Neural cell (in vitro differentiated cells): ENCODE measurements around the gene ARMC2. TPM values are rescaled to one million over a fixed set of nuclear protein-coding genes. Genes with fewer than 3 reads are reported as not detected.

Source experiments
- H2AFZ ChIP-seq: fragments of 200-600, 300-800 bp; sonication (generic), shearing (Covaris generic); 2 replicates; pipeline ENCODE4 v1.6.0; 2014; ENCODE audit warnings: low read depth, mild to moderate bottlenecking, antibody characterized with exemption, low read length, moderate library complexity
- H3F3A ChIP-seq: fragments of 200-600 bp; shearing (Covaris generic); 2 replicates; pipeline ENCODE4 v1.6.1; 2016; ENCODE audit warnings: mild to moderate bottlenecking, moderate library complexity, mixed read lengths, antibody characterized with exemption, low read length; ENCODE audit not compliant: insufficient read depth, poor library complexity, severe bottlenecking
- H3K27ac ChIP-seq: fragments of 200-600, 300-800 bp; sonication (generic), shearing (Covaris generic); 2 replicates; pipeline ENCODE4 v1.5.1; 2014; ENCODE audit warnings: mild to moderate bottlenecking, low read length, moderate library complexity
- H3K27me3 ChIP-seq: fragments of 300-800, 200-600 bp; sonication (generic), shearing (Covaris generic); 2 replicates; pipeline ENCODE4 v1.6.0; 2014; ENCODE audit warnings: mild to moderate bottlenecking, low read depth, low read length, moderate library complexity; ENCODE audit not compliant: insufficient read depth
- H3K36me3 ChIP-seq: fragments of 300-800, 200-600 bp; sonication (generic), shearing (Covaris generic); 2 replicates; pipeline ENCODE4 v1.5.1; 2014; ENCODE audit warnings: mild to moderate bottlenecking, antibody characterized with exemption, low read length, moderate library complexity; ENCODE audit not compliant: insufficient read depth
- H3K4me2 ChIP-seq: fragments of 300-800, 200-600 bp; sonication (generic), shearing (Covaris generic); 2 replicates; pipeline ENCODE4 v1.6.0; 2014; ENCODE audit warnings: mild to moderate bottlenecking, low read length
- H3K4me3 ChIP-seq: fragments of 300-800, 200-600 bp; sonication (generic), shearing (Covaris generic); 2 replicates; pipeline ENCODE4 v1.5.1; 2014; ENCODE audit warnings: mild to moderate bottlenecking, low read length, moderate library complexity
- H3K79me2 ChIP-seq: fragments of 200-600 bp; shearing (Covaris generic); replicated peaks from 2 replicates; pipeline ENCODE4 v1.6.0; 2014; ENCODE audit warnings: mild to moderate bottlenecking, low read length, moderate library complexity; ENCODE audit not compliant: insufficient read depth
- H3K9ac ChIP-seq: fragments of 300-800, 200-600 bp; sonication (generic), shearing (Covaris generic); 2 replicates; pipeline ENCODE4 v1.6.1; 2016; ENCODE audit warnings: mild to moderate bottlenecking, low read length, mixed read lengths
- H3K9me2 ChIP-seq: fragments of 200-600 bp; shearing (Covaris generic); 2 replicates; pipeline ENCODE4 v1.6.1; 2016; ENCODE audit warnings: mild to moderate bottlenecking, low read length, mixed read lengths; ENCODE audit not compliant: insufficient read depth
- H3K9me3 ChIP-seq: fragments of 200-600, 300-800 bp; sonication (generic), shearing (Covaris generic); 2 replicates; pipeline ENCODE4 v1.6.1; 2016; ENCODE audit warnings: mild to moderate bottlenecking, mixed run types, low read length, moderate library complexity, mixed read lengths
- H4K20me1 ChIP-seq: fragments of 200-600 bp; shearing (Covaris generic); 2 replicates; pipeline ENCODE4 v1.6.1; 2016; ENCODE audit warnings: mild to moderate bottlenecking, mixed run types; ENCODE audit not compliant: insufficient read depth
- EP300 ChIP-seq: fragments of 450-650 bp; conservative IDR thresholded peaks from 2 replicates; pipeline ENCODE4 v1.6.1; 2014; ENCODE audit warnings: antibody characterized with exemption, mild to moderate bottlenecking, moderate library complexity; ENCODE audit not compliant: poor library complexity, severe bottlenecking
- EZH2 ChIP-seq: fragments of 200-600, 300-800 bp; shearing (Covaris generic), sonication (generic); IDR thresholded peaks from 2 replicates; pipeline ENCODE4 v1.6.1; 2014; ENCODE audit warnings: antibody characterized with exemption, low read length, borderline replicate concordance, mild to moderate bottlenecking; ENCODE audit not compliant: insufficient read depth, poor library complexity, severe bottlenecking
- MXI1 ChIP-seq: fragments of 450-650 bp; conservative IDR thresholded peaks from 2 replicates; pipeline ENCODE4 v1.6.1; 2014; ENCODE audit warnings: antibody characterized with exemption, mild to moderate bottlenecking; ENCODE audit not compliant: poor library complexity, severe bottlenecking
- POLR2AphosphoS5 ChIP-seq: IDR thresholded peaks from 2 replicates; pipeline ENCODE4 v1.6.1; 2012
- RAD21 ChIP-seq: fragments of 450-650 bp; conservative IDR thresholded peaks from 2 replicates; pipeline ENCODE4 v1.6.1; 2014; ENCODE audit warnings: antibody characterized with exemption, mild to moderate bottlenecking, moderate library complexity
- SMC3 ChIP-seq: fragments of 450-650 bp; conservative IDR thresholded peaks from 2 replicates; pipeline ENCODE4 v1.6.1; 2014; ENCODE audit warnings: antibody characterized with exemption, mild to moderate bottlenecking, moderate library complexity; ENCODE audit not compliant: poor library complexity
- TAF1 ChIP-seq: IDR thresholded peaks from 2 replicates; pipeline ENCODE4 v1.6.1; 2012; ENCODE audit warnings: low read depth
- polyA plus RNA-seq: library from polyadenylated mRNA; depleted of rRNA; stranded (reverse); fragments of >200 nt; gene quantifications from 2 replicates; pipeline ENCODE4 v1.2.3, GENCODE V29; 2014
- TF ChIP-seq, protein P1 (sequence below): IDR thresholded peaks from 2 replicates; pipeline ENCODE4 v1.6.1; 2012; ENCODE audit warnings: borderline replicate concordance
- TF ChIP-seq, protein P2 (sequence below): fragments of 450-650 bp; IDR thresholded peaks from 2 replicates; pipeline ENCODE4 v1.5.1; 2014; ENCODE audit warnings: antibody characterized with exemption, mild to moderate bottlenecking, moderate library complexity; ENCODE audit not compliant: poor library complexity, severe bottlenecking

ARMC2 gene
- polyA plus RNA-seq, 1 donor from 2014 or later = 18.6 TPM

DNA sequence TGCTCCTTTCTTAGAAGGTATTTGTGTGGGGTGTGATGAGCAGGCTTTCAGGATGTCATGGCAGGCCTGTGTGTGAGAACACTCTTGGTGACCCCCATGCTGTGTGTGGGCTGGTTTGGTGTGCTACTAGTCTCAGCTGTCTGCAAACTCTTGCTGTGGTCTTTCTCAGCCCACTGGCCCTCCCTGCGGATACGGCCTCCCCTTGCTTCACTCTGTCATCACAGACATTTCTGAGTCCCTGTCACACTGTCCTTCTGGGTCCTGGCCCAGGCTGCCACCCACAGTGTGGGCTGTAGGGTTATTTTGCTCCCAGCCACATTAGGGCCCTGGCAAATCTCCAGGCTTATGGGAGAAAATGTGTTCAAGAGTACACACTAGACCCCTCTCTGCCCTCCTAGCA lies 39.0 kb upstream of the ARMC2 start:
- no peak overlapping the region for H3K27ac ChIP-seq
- no peak overlapping the region for H3K4me3 ChIP-seq
- H3F3A ChIP-seq = no peaks in the 10 kb centered on the region
- H3K4me2 ChIP-seq = no peak overlapping the region
- H3K36me3 ChIP-seq = no peaks in the 10 kb centered on the region
- TF ChIP-seq EZH2 (no peak), MXI1 (no peak), EP300 (no peak), TAF1 (no peak), SMC3 (no peak), POLR2AphosphoS5 (no peak), RAD21 (no peak)
- TF ChIP-seq, protein P1, sequence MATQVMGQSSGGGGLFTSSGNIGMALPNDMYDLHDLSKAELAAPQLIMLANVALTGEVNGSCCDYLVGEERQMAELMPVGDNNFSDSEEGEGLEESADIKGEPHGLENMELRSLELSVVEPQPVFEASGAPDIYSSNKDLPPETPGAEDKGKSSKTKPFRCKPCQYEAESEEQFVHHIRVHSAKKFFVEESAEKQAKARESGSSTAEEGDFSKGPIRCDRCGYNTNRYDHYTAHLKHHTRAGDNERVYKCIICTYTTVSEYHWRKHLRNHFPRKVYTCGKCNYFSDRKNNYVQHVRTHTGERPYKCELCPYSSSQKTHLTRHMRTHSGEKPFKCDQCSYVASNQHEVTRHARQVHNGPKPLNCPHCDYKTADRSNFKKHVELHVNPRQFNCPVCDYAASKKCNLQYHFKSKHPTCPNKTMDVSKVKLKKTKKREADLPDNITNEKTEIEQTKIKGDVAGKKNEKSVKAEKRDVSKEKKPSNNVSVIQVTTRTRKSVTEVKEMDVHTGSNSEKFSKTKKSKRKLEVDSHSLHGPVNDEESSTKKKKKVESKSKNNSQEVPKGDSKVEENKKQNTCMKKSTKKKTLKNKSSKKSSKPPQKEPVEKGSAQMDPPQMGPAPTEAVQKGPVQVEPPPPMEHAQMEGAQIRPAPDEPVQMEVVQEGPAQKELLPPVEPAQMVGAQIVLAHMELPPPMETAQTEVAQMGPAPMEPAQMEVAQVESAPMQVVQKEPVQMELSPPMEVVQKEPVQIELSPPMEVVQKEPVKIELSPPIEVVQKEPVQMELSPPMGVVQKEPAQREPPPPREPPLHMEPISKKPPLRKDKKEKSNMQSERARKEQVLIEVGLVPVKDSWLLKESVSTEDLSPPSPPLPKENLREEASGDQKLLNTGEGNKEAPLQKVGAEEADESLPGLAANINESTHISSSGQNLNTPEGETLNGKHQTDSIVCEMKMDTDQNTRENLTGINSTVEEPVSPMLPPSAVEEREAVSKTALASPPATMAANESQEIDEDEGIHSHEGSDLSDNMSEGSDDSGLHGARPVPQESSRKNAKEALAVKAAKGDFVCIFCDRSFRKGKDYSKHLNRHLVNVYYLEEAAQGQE = no peak
- TF ChIP-seq, protein P2, sequence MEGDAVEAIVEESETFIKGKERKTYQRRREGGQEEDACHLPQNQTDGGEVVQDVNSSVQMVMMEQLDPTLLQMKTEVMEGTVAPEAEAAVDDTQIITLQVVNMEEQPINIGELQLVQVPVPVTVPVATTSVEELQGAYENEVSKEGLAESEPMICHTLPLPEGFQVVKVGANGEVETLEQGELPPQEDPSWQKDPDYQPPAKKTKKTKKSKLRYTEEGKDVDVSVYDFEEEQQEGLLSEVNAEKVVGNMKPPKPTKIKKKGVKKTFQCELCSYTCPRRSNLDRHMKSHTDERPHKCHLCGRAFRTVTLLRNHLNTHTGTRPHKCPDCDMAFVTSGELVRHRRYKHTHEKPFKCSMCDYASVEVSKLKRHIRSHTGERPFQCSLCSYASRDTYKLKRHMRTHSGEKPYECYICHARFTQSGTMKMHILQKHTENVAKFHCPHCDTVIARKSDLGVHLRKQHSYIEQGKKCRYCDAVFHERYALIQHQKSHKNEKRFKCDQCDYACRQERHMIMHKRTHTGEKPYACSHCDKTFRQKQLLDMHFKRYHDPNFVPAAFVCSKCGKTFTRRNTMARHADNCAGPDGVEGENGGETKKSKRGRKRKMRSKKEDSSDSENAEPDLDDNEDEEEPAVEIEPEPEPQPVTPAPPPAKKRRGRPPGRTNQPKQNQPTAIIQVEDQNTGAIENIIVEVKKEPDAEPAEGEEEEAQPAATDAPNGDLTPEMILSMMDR = no peak
- no peaks in the 10 kb centered on the region for H3K9me3 ChIP-seq
- H3K79me2 ChIP-seq = no peaks in the 10 kb centered on the region
- H2AFZ ChIP-seq = no peak overlapping the region
- no peaks in the 10 kb centered on the region for H3K9me2 ChIP-seq
- H3K27me3 ChIP-seq = no peaks in the 10 kb centered on the region
- no peaks in the 10 kb centered on the region for H4K20me1 ChIP-seq
- no peak overlapping the region for H3K9ac ChIP-seq

DNA sequence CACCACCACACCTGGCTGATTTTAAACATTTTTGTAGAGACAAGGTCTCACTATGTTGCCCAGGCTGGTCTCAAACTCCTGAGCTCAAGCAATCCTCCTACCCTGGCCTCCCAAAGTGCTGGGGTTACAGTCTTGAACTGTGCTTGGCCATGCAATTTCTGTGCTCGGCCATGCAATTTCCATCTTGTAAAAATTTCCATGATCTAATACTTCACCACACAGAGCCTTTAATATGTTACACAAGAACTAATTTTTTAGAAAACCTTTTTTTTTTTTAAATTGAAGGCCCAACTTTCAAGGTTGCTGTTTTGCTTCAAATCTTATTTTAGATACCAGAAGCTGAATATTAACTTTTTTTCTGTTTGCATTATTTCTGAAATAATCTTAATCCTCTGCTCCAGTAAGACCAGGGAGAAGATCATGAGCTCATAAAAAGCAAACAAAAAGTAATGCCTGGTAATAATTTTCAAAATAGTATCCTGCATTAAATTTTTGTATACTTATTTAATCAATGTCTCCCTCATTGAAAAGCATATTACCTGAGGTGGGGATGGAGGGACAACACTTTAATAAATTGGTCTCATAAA lies 38.1 kb upstream of the ARMC2 start:
- H3K9ac ChIP-seq = no peak overlapping the region
- TF ChIP-seq, protein P1 = no peak
- no peak for TF ChIP-seq RAD21
- no peak for TF ChIP-seq SMC3
- no peak for TF ChIP-seq MXI1
- TF ChIP-seq EP300 = no peak
- TF ChIP-seq, protein P2 = no peak
- H3F3A ChIP-seq = no peaks in the 10 kb centered on the region
- no peak overlapping the region for H2AFZ ChIP-seq
- no peaks in the 10 kb centered on the region for H3K27me3 ChIP-seq
- H4K20me1 ChIP-seq = no peaks in the 10 kb centered on the region
- H3K9me2 ChIP-seq = no peaks in the 10 kb centered on the region
- H3K27ac ChIP-seq = no peak overlapping the region
- no peak overlapping the region for H3K4me2 ChIP-seq
- no peak overlapping the region for H3K4me3 ChIP-seq
- no peaks in the 10 kb centered on the region for H3K79me2 ChIP-seq
- H3K9me3 ChIP-seq = no peaks in the 10 kb centered on the region
- no peaks in the 10 kb centered on the region for H3K36me3 ChIP-seq
